Ovary (tissue), 9 donors: ENCODE measurements around the gene USP1. TPM values are rescaled to one million over a fixed set of nuclear protein-coding genes. Genes with fewer than 3 reads are reported as not detected.

Experiments used
- DNase-seq, 5 donors: peaks; one replicate each; pipeline ENCODE4 v3.0.0-alpha.2; 2019 to 2020
- H3K27ac ChIP-seq, 2 donors: fragments of 200-600 bp; one replicate each; pipeline versions ENCODE4 v1.5.1 to v1.8.0; 2019 to 2022
- H3K27me3 ChIP-seq: fragments of 200-600 bp; one replicate; pipeline ENCODE4 v1.8.0; 2022
- H3K36me3 ChIP-seq: fragments of 200-600 bp; sonication (generic); one replicate; pipeline ENCODE4 v1.5.1; 2019
- H3K4me1 ChIP-seq: one replicate; pipeline ENCODE4 v1.8.1; 2013; ENCODE audit warnings: mild to moderate bottlenecking, moderate library complexity; ENCODE audit not compliant: insufficient read depth
- H3K4me3 ChIP-seq: fragments of 200-600 bp; sonication (generic); one replicate; pipeline ENCODE4 v1.5.1; 2017
- H3K9me3 ChIP-seq, 2 donors: fragments of 200-600 bp in 1 of 2; sonication (generic) in 1 of 2; one replicate each; pipeline versions ENCODE4 v1.5.1 to v1.8.1; 2013 to 2019; ENCODE audit warnings: mild to moderate bottlenecking in 1 of 2, moderate library complexity in 1 of 2
- EP300 ChIP-seq: sonication (generic); formaldehyde crosslinking; IDR thresholded peaks from one replicate; pipeline ENCODE4 v1.6.1; 2017; ENCODE audit warnings: antibody characterized with exemption
- POLR2A ChIP-seq: fragments of 450-650 bp; IDR thresholded peaks from one replicate; pipeline ENCODE4 v1.6.1; 2017; ENCODE audit warnings: antibody characterized with exemption, mild to moderate bottlenecking, moderate library complexity
- WGBS, 3 donors: extraction: QIAGEN DNeasy Blood & Tissue Kit in 1 of 3; methylation state at CpG; one replicate each; pipeline versions ENCODE4 v1.1.5 to v1.1.7; 2013 to 2017; 5-methylcytosine and 5-hydroxymethylcytosine counted together
- intact Hi-C, 4 donors: fragments of 100-400 bp; cut with DNase I; formaldehyde crosslinking; loops; one replicate each; pipeline versions ENCODE4 v1.11.0 to v1.15.1; 2022 to 2023
- polyA plus RNA-seq, 2 donors: library from polyadenylated mRNA; stranded (reverse); fragments of 200-250 nt in 1 of 2; fragments of 350-450 nt in 1 of 2; fragmentation: Illumina TruSeq in 1 of 2; extraction: RNeasy Lipid Tissue Mini Kit (QIAGEN cat#74804) in 1 of 2; gene quantifications; one replicate each; pipeline ENCODE4 v1.2.3, GENCODE V29; 2013 to 2014
- total RNA-seq, 7 donors: library from RNA; depleted of rRNA in 2 of 7; stranded (reverse); fragments of >200 nt in 2 of 7; fragmentation: NEBNext Ultra II Directional in 3 of 7; extraction: Animal tissue kit (Norgen Biotek cat#: 25700) in 3 of 7; gene quantifications; one replicate each; pipeline versions ENCODE4 v1.1.0 to v1.2.4, GENCODE V29; 2016 to 2023
- TF ChIP-seq, protein P1 (sequence below), 3 donors: fragments of 450-650 bp in 2 of 3; fragments of 200-600 bp in 1 of 3; IDR thresholded peaks; one replicate each; pipeline versions ENCODE4 v1.5.1 to v1.8.0; 2016 to 2022; ENCODE audit warnings: antibody characterized with exemption in 3 of 3, mild to moderate bottlenecking in 1 of 3
- donor health status: DM: no; HTN: no; CAD: no; lungs with moderate emphysema.
- donor health status: DM: no; HTN: no; CAD: no.
- donor health status: Bipolar disorder and iron deficiency.
- donor health status: DM: yes; HTN: yes; CAD: no.
- donor health status: DM: no; HTN: no; CAD: no.
- donor health status: DM: yes; HTN: yes; CAD: no.

Gene USP1
- total and polyA plus RNA-seq, 9 donors: 18.1 to 47.8 (median 34.1) TPM

GRCh38 chr1:62492521-62492920 lies 55.7 kb downstream of the USP1 start:
- no peak for DNase-seq
- no peak for TF ChIP-seq EP300
- TF ChIP-seq, protein P1, sequence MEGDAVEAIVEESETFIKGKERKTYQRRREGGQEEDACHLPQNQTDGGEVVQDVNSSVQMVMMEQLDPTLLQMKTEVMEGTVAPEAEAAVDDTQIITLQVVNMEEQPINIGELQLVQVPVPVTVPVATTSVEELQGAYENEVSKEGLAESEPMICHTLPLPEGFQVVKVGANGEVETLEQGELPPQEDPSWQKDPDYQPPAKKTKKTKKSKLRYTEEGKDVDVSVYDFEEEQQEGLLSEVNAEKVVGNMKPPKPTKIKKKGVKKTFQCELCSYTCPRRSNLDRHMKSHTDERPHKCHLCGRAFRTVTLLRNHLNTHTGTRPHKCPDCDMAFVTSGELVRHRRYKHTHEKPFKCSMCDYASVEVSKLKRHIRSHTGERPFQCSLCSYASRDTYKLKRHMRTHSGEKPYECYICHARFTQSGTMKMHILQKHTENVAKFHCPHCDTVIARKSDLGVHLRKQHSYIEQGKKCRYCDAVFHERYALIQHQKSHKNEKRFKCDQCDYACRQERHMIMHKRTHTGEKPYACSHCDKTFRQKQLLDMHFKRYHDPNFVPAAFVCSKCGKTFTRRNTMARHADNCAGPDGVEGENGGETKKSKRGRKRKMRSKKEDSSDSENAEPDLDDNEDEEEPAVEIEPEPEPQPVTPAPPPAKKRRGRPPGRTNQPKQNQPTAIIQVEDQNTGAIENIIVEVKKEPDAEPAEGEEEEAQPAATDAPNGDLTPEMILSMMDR (IDR thresholded peaks at IDR 0.05): no peak
- no peak for TF ChIP-seq POLR2A
- Histone ChIP-seq H3K9me3 (no peaks in the 10 kb centered on the region), H3K27ac (no peak overlapping the region), H3K27me3 (no peaks in the 10 kb centered on the region), H3K4me3 (no peak overlapping the region), H3K4me1 (no peaks in the 10 kb centered on the region), H3K36me3 (no peaks in the 10 kb centered on the region)
- intact Hi-C loops: no loop called here
- WGBS, 3 donors: 96 to 98% (median 97%) methylated on average over 2 of the region's 2 CpGs

DNA sequence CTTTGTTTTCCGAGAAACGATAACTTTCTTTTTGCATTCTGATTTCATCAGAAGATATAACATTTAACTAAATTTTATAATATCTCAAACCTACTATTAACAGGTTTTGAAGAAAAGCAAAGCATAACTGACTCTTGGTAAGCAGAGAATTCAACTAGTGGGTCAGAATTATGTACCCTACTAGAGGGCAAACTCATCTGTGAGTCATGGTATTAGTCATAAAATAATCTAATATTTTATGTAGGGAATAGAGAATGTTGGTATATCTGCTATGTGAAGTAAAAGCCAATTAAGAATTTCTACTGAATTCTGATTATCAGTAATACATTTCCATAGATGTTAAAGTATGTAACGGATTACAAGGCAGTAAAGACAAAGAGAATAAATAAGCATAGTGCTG lies 56.8 kb downstream of the USP1 start:
- no peaks in the 10 kb centered on the region for H3K4me1 ChIP-seq
- DNase-seq: no peak
- H3K9me3 ChIP-seq: no peaks in the 10 kb centered on the region
- no peaks in the 10 kb centered on the region for H3K36me3 ChIP-seq
- no peak overlapping the region for H3K27ac ChIP-seq
- intact Hi-C loops: no loop called here
- no peak overlapping the region for H3K4me3 ChIP-seq
- TF ChIP-seq EP300: no peak
- TF ChIP-seq, protein P1 (IDR thresholded peaks at IDR 0.05): no peak
- TF ChIP-seq POLR2A: no peak
- H3K27me3 ChIP-seq: no peaks in the 10 kb centered on the region
- 96 to 98% (median 97%) methylated on average over 3 of the region's 3 CpGs for WGBS, 3 donors

- Histone ChIP-seq H3K27me3 (no peaks in the 10 kb centered on the region), H3K4me3 (no peak overlapping the region), H3K9me3 (no peaks in the 10 kb centered on the region), H3K36me3 (no peaks in the 10 kb centered on the region), H3K4me1 (no peaks in the 10 kb centered on the region), H3K27ac (no peak overlapping the region)
- TF ChIP-seq, protein P1 (IDR thresholded peaks at IDR 0.05): no peak
- TF ChIP-seq EP300 (no peak), POLR2A (no peak)
- WGBS, 3 donors: 93 to 96% (median 94%) methylated on average over 4 of the region's 4 CpGs
- intact Hi-C loops: no loop called here
- DNase-seq: no peak
Observed at GRCh38 chr1:62494137-62494536, 57.3 kb downstream of the USP1 start.

- no peaks in the 10 kb centered on the region for H3K27me3 ChIP-seq
- TF ChIP-seq, protein P1 (IDR thresholded peaks at IDR 0.05): no peak
- TF ChIP-seq EP300 (no peak), POLR2A (no peak)
- intact Hi-C loops: loop anchor here in 3 of 4 donors (10.0 kb wide), 1 partner anchor 245 kb away; no protein-coding TSS in a partner anchor
- no peaks in the 10 kb centered on the region for H3K9me3 ChIP-seq
- H3K27ac ChIP-seq: no peak overlapping the region
- H3K4me1 ChIP-seq: no peaks in the 10 kb centered on the region
- DNase-seq: no peak
- no peaks in the 10 kb centered on the region for H3K36me3 ChIP-seq
- no peak overlapping the region for H3K4me3 ChIP-seq
Observed at GRCh38 chr1:62500210-62500609, 63.4 kb downstream of the USP1 start.

Other genes with a start within 250 kb of the USP1 start
- under 1 TPM in 4 of 7 donors, not detected in 3; 0.10 to 0.61 (median 0.41) TPM for gene L1TD1, start 242.2 kb upstream of the USP1 start, total RNA-seq
- under 1 TPM; 0.05 to 0.52 TPM for gene L1TD1, start 242.2 kb upstream of the USP1 start, polyA plus RNA-seq
- under 1 TPM in 6 of 7 donors, not detected in 1; 0.10 to 0.46 (median 0.19) TPM for gene KANK4, start 117.6 kb upstream of the USP1 start, total RNA-seq
- under 1 TPM; 0.05 to 0.83 TPM for gene KANK4, start 117.6 kb upstream of the USP1 start, polyA plus RNA-seq
- under 1 TPM in 2 of 7 donors, not detected in 5; 0.12 to 0.13 TPM for gene ANGPTL3, start 160.5 kb downstream of the USP1 start, total RNA-seq
- gene ANGPTL3, start 160.5 kb downstream of the USP1 start, polyA plus RNA-seq: not detected